GM10248 (cell line): ENCODE measurements around the gene LRRK1.

Source experiments
- CTCF ChIA-PET: fragments of 300-600 bp; sonication (Branson Sonifier 250); formaldehyde crosslinking; extraction: SDS; loops from one replicate; lab custom pipeline; 2021; ENCODE audit warnings: antibody characterized with exemption; lab: Yijun Ruan, JAX
- POLR2A ChIA-PET: fragments of 350-650 bp; sonication (Branson Sonifier 250); formaldehyde crosslinking; extraction: SDS; loops from one replicate; lab custom pipeline; 2020; ENCODE audit warnings: antibody characterized with exemption; lab: Yijun Ruan, JAX
- DNase-seq: peaks from one replicate; pipeline ENCODE4 v3.0.0; 2012; ENCODE audit errors: extremely low spot score
- TF ChIP-seq, protein P1 (sequence below): IDR thresholded peaks from 2 replicates; pipeline ENCODE4 v1.5.1; 2012; ENCODE audit warnings: mild to moderate bottlenecking, low read depth; ENCODE audit errors: extremely low read depth, missing control alignments, control extremely low read depth

LRRK1 gene

DNA sequence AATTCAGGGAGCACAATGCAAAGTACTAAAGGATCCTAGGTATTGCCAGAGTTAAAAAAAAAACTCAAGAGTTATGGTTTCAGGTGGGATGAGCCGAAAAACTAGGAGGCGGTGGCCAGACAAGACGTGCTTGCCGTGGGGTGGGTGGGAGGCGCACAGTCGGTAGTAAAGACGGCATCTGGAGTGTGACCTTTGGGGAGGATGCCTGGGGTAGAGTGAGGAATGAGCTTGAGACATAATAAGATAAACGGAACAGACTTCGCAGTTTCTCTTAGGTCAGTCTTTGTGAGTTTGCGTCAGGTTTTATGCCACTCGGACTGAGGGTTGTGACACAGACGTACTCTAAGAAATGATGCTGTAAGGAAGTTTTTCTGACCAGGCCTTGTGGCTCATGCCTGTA, 139.6 kb downstream of the LRRK1 start:
- POLR2A ChIA-PET = no interaction called here
- TF ChIP-seq, protein P1, sequence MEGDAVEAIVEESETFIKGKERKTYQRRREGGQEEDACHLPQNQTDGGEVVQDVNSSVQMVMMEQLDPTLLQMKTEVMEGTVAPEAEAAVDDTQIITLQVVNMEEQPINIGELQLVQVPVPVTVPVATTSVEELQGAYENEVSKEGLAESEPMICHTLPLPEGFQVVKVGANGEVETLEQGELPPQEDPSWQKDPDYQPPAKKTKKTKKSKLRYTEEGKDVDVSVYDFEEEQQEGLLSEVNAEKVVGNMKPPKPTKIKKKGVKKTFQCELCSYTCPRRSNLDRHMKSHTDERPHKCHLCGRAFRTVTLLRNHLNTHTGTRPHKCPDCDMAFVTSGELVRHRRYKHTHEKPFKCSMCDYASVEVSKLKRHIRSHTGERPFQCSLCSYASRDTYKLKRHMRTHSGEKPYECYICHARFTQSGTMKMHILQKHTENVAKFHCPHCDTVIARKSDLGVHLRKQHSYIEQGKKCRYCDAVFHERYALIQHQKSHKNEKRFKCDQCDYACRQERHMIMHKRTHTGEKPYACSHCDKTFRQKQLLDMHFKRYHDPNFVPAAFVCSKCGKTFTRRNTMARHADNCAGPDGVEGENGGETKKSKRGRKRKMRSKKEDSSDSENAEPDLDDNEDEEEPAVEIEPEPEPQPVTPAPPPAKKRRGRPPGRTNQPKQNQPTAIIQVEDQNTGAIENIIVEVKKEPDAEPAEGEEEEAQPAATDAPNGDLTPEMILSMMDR = no peak
- CTCF ChIA-PET = interaction anchor here (1.7 kb wide), 1 partner anchor 50 kb away, joined by 3 read pairs; no protein-coding TSS in a partner anchor
- no peak for DNase-seq

DNA sequence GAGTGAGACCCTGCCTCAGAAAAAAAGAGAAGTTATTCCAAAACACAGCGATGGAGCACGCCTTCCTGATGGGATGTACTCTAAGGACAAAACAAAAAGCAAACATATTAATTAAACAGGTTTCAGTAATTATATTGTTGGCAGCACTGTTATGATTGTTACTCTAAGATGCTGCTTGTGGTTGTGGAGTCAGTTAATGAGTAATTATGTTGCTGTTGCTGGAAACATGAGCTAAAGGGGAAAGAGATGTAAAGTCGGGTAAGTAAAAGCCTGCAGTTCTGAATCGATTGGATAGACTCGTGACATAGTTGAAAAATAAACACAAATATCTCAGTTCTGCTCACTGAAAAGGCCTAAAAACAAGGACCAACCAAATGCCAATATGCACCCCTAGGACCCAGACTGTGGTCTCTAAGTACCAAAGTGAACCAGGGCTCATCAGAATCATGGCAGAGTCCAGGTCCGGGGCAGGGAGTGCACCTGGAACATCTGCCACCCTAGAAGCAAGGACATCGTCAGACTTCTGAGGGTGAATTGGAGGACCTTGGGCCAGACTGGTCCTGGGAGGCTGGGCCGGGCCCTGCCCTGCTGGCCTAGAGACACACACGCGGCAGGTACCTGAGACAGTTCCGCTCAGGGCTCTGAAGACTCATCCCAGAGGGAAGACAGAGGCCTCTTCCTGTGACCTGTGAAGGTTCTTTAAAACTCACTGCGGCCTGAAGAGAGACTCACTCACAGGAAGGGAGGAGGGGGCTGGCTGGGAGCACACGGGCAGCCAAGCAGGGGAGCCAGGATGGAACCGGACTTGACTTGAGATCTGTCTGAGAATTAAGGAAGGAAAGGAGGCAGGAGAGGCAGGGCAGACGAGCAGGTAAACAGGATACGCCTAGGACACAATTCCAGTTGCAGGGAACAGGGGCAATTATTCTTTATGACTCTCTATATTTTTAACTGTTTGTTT, 140.5 kb downstream of the LRRK1 start:
- ChIA-PET POLR2A (no interaction called here), CTCF (no interaction called here)
- DNase-seq = no peak
- TF ChIP-seq, protein P1 = no peak

DNA sequence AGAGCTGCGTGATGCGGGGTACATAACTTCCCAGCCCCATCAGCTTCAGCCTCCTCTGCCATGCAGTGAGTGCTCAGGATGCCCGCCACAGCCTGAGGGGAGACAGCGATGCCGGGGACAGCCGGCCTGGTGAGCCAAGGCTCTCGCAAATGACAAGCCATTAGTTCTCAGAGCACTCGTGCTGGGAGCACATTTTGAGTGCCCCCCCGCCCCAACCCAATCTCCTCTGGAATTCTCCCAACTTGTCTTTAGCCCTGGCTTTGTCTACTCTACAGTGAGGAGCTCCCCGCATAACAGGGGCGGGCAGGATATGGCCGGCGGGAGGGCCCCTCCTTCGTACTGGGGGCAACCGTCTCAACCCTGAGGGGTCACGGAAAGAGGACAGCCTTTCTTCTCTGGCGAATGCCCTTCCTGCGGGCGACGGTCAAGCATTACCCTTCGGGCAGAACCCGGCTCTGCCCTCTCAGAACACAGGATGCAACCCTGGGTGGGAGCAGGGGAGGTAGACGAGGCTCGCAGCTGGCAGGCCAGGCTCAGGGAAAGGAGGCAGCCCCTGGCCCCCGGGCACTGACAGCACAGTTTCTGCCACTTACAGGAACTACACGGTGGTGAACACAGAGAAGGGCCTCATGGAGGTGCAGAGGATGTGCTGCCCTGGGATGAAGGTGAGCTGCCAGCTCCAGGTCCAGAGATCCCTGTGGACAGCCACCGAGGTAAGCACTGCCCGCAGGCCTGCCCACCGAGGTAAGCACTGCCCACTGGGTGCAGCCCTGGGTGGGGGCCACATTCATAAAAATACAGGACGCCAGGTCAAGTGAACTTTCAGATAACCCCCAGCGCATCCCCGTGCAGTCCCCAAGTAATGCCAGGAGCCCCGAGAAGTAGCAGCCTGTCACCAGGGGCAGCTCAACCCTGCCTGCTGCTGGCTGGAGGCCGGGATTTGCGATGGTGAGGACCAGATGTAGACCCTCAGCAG, 141.7 kb downstream of the LRRK1 start:
- TF ChIP-seq, protein P1 = no peak
- CTCF ChIA-PET = no interaction called here
- DNase-seq = no peak
- POLR2A ChIA-PET = no interaction called here

DNA sequence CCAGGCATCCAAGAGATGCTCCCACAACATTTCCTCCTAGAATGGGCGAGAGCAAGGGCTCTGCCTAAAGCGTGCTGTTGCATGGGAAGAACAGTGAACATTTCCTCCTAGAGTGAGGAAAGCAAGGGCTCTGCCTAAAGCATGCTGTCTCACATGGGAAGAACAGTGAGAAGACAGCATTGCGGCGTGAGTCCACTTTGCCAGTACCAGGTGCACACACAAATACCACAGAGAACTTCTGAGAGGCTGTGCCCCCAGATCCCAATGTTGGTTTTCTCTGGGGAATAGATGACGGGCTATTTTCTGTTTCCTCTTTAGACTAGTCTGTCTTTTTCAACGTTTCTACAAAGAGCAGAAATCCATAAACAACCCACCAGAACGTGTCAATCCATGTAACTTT, 142.9 kb downstream of the LRRK1 start:
- ChIA-PET POLR2A (no interaction called here), CTCF (no interaction called here)
- TF ChIP-seq, protein P1 = no peak
- no peak for DNase-seq

DNA sequence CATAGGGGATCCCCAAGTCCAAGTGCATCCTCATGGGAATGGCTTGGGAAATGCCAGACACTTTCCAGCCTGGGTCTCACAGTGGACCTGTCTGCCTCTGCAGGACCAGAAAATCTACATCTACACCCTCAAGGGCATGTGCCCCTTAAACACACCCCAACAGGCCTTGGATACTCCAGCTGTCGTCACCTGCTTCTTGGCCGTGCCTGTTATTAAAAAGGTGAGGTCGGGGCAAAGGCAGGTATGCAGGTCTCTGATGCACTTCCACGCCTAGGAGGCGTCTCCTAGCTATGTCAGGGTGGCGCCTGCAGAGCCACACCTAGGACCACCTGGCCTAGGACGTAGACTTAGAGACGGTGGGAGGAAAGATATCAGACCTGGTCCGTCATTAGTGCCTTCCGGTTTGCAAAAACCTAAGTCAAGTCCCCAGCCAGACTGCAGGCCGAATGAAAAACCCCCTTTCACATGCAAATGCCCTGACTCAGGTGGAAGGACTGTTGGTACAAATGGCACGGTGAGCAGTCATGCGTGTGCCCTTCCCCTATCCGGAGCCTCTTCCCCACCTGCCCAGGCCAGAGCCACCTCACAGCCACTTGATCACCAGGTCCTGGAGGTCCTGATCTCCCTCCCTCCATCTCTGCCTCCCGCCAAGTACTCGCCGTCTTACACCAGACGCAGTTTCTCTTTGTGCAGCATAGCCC, 143.5 kb downstream of the LRRK1 start:
- TF ChIP-seq, protein P1 = no peak
- ChIA-PET POLR2A (no interaction called here), CTCF (no interaction called here)
- DNase-seq = peak; percentile 53

DNA sequence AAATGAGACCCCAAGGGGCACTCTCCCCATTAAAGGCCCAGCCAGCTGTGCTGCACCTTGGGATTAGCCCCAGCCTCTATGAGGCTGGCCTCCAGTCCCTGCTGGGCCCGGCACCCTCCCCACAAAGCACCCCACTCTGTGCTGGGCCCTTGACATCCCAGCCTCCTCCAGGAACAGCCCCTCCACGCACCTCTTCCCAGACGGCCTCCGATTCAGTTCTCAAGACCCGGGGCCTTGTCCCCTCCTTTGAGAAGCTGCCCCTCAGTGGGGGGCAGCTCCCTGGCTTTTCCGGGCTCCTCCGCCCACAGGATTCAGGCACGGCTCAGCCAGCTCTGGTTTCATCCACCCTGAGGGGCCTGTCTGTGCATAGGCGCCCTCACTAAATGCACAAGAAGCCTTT, 144.1 kb downstream of the LRRK1 start:
- no peak for DNase-seq
- ChIA-PET CTCF (no interaction called here), POLR2A (no interaction called here)
- TF ChIP-seq, protein P1 = no peak
